Right lobe of liver (tissue), 6 donors: ENCODE results near the gene FUT4. TPM values are rescaled to one million over a fixed set of nuclear protein-coding genes. Genes with fewer than 3 reads are reported as not detected.
A peak's percentile ranks its signal among the peaks of the same experiment; 100 is the strongest.

Source experiments
- ATAC-seq, 4 donors: fragments of 200-7000 bp; cut with Tn5 transposase; one replicate each; pipeline ENCODE4 v1.9.1; 2020; ENCODE audit warnings: mild to moderate bottlenecking in 4 of 4, moderate library complexity in 4 of 4
- DNase-seq, 3 donors: peaks; one replicate each; pipeline ENCODE4 v3.0.0-alpha.2; 2020
- H3K27ac ChIP-seq, 3 donors: fragments of 200-600 bp; one replicate each; pipeline ENCODE4 v1.8.0; 2022
- H3K27me3 ChIP-seq, 2 donors: fragments of 200-600 bp; one replicate each; pipeline ENCODE4 v1.8.0; 2022
- H3K36me3 ChIP-seq, 4 donors: fragments of 200-600 bp; sonication (generic) in 1 of 4; one replicate each; pipeline versions ENCODE4 v1.5.1 to v1.8.0; 2017 to 2022; ENCODE audit warnings: control low read depth in 1 of 4
- H3K4me1 ChIP-seq, 4 donors: fragments of 200-600 bp; sonication (generic) in 1 of 4; one replicate each; pipeline versions ENCODE4 v1.5.1 to v1.8.0; 2017 to 2022; ENCODE audit warnings: control low read depth in 1 of 4
- H3K4me3 ChIP-seq, 3 donors: fragments of 200-600 bp; one replicate each; pipeline ENCODE4 v1.8.0; 2022
- H3K9me3 ChIP-seq, 4 donors: fragments of 200-600 bp; sonication (generic) in 1 of 4; one replicate each; pipeline versions ENCODE4 v1.5.1 to v1.8.0; 2017 to 2022; ENCODE audit warnings: control low read depth in 1 of 4
- CTCF ChIP-seq, 4 donors: fragments of 200-600 bp in 3 of 4; fragments of 450-650 bp in 1 of 4; IDR thresholded peaks; one replicate each; pipeline versions ENCODE4 v1.5.1 to v1.8.0; 2016 to 2022; ENCODE audit warnings: antibody characterized with exemption in 4 of 4, mild to moderate bottlenecking in 2 of 4
- POLR2A ChIP-seq: fragments of 450-650 bp; IDR thresholded peaks from one replicate; pipeline ENCODE4 v1.6.1; 2017; ENCODE audit warnings: antibody characterized with exemption, mild to moderate bottlenecking
- WGBS: methylation state at CpG from one replicate; pipeline ENCODE4 v1.1.6; 2018; ENCODE audit warnings: low coverage, low lambda C conversion rate; ENCODE audit not compliant: insufficient coverage; ENCODE audit errors: missing lambda C conversion rate; 5-methylcytosine and 5-hydroxymethylcytosine counted together
- intact Hi-C, 2 donors: fragments of 100-400 bp; cut with DNase I; formaldehyde crosslinking; loops; one replicate each; pipeline versions ENCODE4 v1.11.2 to v1.14.1; 2022
- total RNA-seq, 6 experiments: library from RNA; depleted of rRNA in 2 of 6; stranded (reverse); fragments of >200 nt in 2 of 6; fragmentation: NEBNext Ultra II Directional in 3 of 6; extraction: Animal tissue kit (Norgen Biotek cat#: 25700) in 3 of 6; gene quantifications; one replicate each; pipeline versions ENCODE4 v1.1.0 to v1.2.4, GENCODE V29; 2016 to 2023
- donor health status: DM: no; HTN: yes; CAD: no.
- donor health status: DM: no; HTN: no; CAD: no.
- donor health status: DM: no; HTN: no; CAD: no.
- donor health status: DM: no; HTN: yes; CAD: no.
- donor health status: DM: no; HTN: yes; CAD: no.

Gene FUT4
- total RNA-seq, 6 experiments from 2014 or later = 0.90 to 3.1 (median 2.0) TPM

GRCh38 chr11:94583213-94583865 lies 39.6 kb downstream of the FUT4 start:
- no peak for DNase-seq
- WGBS = 47% methylated on average over 4 of the region's 4 CpGs
- TF ChIP-seq CTCF (IDR thresholded peaks at IDR 0.05) (no peak), POLR2A (no peak)
- Histone ChIP-seq H3K4me3 (no peak overlapping the region), H3K36me3 (no peaks in the 10 kb centered on the region), H3K4me1 (no peaks in the 10 kb centered on the region), H3K27me3 (no peaks in the 10 kb centered on the region), H3K27ac (no peak overlapping the region), H3K9me3 (no peaks in the 10 kb centered on the region)
- intact Hi-C loops = no loop called here
- ATAC-seq = peak in 1 of 4 donors; percentile 50

- H3K27ac ChIP-seq = no peak overlapping the region
- DNase-seq = no peak
- intact Hi-C loops = no loop called here
Observed at GRCh38 chr11:94583866-94584500, 40.3 kb downstream of the FUT4 start.

GRCh38 chr11:94584978-94585377 lies 41.3 kb downstream of the FUT4 start:
- H3K4me3 ChIP-seq = no peak overlapping the region
- H3K9me3 ChIP-seq = no peaks in the 10 kb centered on the region
- ATAC-seq (no peak), DNase-seq (no peak)
- H3K27me3 ChIP-seq = no peaks in the 10 kb centered on the region
- H3K36me3 ChIP-seq = no peaks in the 10 kb centered on the region
- intact Hi-C loops = no loop called here
- WGBS = 100% methylated on average over 4 of the region's 5 CpGs
- H3K27ac ChIP-seq = no peak overlapping the region
- TF ChIP-seq POLR2A = no peak
- TF ChIP-seq CTCF (IDR thresholded peaks at IDR 0.05) = no peak
- H3K4me1 ChIP-seq = no peaks in the 10 kb centered on the region

More at GRCh38 chr11:94583866-94584500, 40.3 kb downstream of the FUT4 start:
- H3K9me3 ChIP-seq = no peaks in the 10 kb centered on the region
- H3K4me1 ChIP-seq = no peaks in the 10 kb centered on the region
- peak; percentile 42 to 81 (median 68) for ATAC-seq
- no peak overlapping the region for H3K4me3 ChIP-seq
- H3K27me3 ChIP-seq = no peaks in the 10 kb centered on the region
- 39% methylated on average over 3 of the region's 3 CpGs for WGBS
- TF ChIP-seq CTCF (IDR thresholded peaks at IDR 0.05) (no peak), POLR2A (no peak)
- H3K36me3 ChIP-seq = no peaks in the 10 kb centered on the region

DNA sequence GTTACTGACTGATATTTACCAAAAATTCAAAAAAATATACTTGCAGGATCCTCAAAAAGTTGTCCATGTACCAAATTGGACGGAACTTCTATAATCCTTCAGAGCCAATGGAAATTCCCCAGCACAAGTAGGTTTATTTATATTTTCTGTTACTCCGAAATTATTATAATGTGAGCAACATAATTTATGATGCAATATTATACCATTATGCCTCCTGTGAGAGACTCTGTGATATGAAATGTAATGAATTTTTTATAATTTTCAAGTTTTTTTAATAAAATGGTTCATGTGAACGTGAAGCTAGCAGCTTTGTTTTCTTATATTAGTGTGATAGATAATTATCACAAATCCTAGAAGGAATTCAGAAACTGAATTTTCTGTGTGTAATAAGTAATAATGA lies 41.7 kb downstream of the FUT4 start:
- no peaks in the 10 kb centered on the region for H3K4me1 ChIP-seq
- no peaks in the 10 kb centered on the region for H3K9me3 ChIP-seq
- H3K27ac ChIP-seq = no peak overlapping the region
- no peak for ATAC-seq
- no peak for TF ChIP-seq POLR2A
- no peak for TF ChIP-seq CTCF (IDR thresholded peaks at IDR 0.05)
- H3K27me3 ChIP-seq = no peaks in the 10 kb centered on the region
- 73% methylated on average over 3 of the region's 3 CpGs for WGBS
- intact Hi-C loops = no loop called here
- DNase-seq = no peak
- H3K36me3 ChIP-seq = no peaks in the 10 kb centered on the region
- H3K4me3 ChIP-seq = no peak overlapping the region
